Fibroblast of the conjunctiva (primary cell): ENCODE measurements around the gene ADAMTS2.

ENCODE experiments used
- DNase-seq: peaks from one replicate; pipeline ENCODE4 v3.0.0-alpha.2; 2010; ENCODE audit warnings: low read depth

Gene ADAMTS2

DNA sequence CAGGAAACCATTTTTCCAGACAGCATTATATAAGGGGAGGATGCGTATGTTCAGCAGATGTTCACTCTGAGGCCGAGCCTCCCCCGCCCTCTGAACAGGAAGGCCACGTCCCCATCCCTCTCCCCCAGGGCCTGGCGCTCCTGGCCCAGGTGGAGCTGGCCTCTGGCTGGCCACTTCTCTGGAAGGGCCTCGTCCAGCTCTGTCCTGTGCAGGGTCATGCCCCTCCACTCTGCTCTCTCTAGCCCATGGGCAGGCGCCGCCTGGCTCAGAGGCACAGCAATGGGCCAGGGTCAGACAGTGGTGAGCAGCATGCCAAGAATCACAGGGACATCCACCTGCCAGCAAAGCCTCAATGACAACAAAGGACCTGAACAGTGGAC is 34.2 kb downstream of the ADAMTS2 start:
- DNase-seq: no peak

DNA sequence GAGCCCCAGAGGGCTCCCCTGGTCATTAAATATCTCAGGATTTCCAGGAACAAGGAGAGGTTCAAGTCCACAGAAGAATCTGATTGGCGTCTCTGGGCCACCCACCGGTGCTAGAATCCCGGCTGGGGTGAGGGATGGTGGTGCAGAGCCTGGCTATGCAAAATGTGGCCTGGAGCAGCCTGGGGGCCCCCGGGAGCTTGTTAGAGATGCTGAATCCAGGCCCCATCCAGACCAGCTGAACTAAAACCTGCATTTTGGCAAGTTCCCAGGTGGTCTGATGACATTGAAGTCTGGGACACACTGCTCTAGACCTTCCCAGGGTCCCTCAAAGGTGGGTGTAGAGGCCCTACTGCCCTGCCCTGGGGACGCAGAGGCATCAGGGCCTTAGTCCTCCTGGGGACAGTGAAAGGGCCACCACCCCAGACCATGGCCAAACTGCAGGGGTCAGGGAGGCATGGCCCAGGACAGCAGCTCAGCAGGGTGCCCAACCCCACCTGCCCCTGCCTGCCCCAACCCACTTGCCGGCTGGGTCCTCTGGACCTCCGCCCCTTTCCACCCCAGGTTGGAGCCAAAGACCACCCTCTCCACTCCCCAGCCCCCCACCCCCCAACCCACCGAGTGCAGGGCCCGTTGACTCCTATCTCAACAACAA is 34.7 kb downstream of the ADAMTS2 start:
- no peak for DNase-seq

DNA sequence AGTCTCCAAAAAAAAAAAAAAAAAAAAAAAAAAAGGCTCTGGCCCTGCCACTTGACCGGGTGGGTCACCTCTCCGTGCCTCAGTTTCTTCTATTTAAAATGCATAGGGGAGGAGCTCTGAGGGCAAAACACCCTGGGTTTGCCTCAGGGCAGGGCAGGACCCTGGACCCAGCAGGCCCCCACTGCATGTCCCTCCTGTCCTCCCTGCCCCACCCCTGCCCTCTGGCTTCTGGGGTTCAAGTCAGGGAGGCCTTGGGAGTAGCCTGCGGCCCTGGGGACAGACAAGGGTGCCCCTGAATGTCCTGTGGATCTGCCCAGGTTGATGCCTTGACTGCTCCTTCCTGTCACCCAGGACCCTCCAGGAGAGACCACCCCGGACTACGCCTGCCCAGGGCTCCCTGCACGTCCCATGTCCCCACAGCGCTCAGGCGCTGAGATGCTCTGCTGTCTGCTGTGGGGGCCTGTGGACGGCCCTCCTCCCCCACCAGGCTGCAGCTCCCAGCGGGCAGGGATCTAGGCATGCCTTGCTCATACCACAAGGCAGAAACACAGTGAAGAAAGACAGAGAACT is 35.4 kb downstream of the ADAMTS2 start:
- no peak for DNase-seq

DNA sequence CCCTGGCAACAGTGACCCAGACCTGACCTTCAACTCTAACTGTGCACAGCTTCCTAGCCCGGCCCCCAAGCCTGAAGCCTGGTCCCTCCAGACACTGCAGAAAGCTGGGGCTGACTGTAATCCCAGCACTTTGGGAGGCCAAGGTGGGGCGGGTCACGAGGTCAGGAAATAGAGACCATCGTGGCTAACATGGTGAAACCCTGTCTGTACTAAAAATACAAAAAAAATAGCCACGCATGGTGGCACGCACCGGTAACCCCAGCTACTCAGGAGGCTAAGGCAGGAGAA is 35.9 kb downstream of the ADAMTS2 start:
- DNase-seq: no peak

DNA sequence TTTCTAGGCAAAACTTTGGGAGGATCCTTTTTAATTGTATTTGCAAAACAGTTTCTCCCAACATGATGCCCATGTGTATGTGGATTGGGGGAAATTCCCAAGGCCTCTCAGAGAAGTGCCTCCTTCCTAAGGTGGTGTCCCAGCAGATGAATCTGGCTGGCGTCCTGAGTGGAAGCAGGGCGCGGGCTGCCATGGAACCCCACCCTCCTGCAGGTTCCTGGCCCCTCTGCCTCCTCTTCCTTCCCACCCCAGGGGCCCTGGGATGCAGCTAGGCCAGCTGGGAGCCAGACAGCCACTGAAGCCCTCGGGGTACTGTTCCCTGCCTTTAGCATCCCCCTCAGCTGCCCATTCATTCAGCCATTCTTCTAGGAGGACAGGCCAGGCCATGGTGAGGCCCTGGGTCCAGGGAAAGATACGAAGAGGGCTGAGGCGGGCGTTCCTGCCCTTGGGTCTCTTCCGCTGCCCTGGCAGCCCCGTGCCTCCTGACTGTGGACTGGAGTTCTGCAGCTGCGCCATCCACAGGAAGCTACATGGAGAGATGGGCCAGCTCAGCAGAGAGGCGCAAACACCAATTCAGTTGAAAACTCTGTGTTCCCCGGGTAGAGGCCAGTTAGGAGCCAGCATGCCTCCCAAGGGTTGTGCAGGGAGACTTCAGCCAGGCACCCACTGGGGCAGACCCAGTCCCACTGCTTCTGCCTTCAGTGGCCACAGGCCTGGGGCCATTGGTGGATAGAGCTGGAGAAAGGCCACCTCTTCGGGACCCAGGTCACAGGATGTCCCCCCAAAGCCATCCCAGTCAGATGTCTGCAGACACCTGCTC is 36.5 kb downstream of the ADAMTS2 start:
- DNase-seq: no peak

DNA sequence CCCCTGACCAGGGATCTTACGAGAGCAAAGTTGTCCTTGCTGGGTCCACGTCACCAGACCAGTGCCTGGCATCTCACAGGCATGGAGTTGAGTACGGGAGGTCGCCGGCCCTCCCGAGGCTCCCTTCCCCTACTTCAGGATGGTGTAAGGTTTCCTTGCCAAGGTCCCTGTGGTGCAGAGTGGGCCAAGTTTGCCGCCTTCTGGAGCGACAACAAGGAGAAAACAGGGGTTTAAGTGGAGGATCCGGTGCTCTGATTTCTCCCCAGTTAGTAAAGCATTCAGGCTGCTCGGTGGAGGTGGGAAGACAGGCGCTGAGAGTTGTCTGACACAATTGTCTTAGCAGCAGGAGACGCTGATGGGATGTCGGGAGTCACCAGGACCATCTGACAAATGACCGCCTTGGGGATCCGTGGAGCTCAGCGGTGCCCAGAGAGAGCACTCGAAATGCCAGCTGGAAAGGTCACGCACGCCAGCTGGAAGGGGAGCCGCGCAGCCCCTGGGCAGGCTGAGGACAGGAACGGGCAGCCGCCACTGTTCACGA is 37.3 kb downstream of the ADAMTS2 start:
- DNase-seq: no peak

DNA sequence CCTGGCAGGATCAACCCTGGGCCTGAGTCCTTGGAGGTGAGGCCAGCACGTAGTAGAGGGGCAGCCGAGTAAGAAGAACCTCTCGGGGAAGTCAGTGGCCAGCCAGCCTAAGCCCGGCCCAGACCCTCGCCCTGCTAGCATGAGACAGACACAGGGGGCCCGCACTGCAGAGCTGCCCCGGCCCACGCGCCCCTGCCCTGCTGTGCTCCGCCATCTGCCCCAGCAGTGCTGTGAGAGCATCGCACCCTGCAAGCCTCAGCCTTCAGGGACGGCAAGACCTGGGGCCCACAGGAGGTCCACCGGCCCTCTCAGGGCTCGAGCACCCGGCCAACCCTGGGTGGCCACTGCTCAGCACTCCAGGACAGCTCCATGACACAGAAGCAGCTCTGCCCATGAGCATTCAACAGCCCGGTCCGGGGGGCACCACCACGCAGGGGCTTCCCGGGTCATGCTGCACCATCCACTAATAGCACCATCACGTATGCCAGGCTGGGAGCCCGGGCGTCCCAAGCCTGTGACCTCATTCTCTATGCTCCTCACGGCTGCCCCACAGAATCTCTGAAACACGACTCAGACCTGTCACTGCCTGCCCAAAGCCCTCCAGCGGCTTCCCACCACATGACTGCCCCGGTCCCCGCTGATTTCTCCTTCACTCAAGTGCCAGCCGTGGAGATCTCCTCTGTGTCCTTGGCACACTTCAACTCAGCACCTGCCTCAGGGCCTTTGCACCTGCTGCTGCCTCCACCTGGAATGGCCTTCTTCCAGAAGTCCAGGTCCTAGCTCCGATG is 38.1 kb downstream of the ADAMTS2 start:
- no peak for DNase-seq

DNA sequence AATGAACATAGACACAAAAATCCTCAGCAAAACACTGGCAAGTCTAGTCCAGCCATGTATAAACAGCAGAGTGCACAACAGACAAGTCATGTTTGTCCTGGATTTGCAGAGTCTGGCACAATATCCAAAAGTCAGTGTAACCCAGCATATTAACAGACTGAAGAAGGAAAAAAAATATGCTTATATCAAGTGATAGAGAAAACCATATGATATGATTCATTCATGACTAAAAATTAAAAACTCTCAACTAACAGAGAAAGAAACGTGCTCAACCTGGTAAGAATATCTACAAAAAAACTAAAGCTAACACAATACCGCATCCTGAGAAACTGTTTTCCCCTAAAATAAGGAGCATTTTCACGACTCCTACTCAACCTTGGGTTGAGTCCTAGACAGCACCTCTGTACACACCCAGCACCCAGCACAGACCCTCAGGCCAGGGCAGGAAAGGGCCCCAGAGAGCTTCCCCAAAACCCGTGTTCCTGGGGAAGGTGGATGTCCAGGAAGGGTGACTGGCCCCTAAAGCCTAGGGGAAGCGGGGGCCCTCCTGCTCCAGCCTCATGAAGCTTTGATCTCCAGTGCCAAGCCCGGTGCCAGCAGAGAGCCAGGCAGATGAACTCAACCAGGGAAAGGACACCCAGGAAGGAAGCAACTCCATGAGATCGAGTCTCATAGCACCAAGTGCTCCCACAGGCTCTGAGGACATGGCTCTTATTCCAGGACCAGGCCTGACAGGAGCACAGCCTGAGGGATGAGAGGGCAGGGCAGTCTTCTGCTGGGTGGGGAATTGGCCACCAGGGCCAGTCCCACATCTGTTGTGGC is 38.9 kb downstream of the ADAMTS2 start:
- DNase-seq: no peak

- DNase-seq: no peak
Measured at GRCh38 chr5:179304871-179305270, 40.4 kb downstream of the ADAMTS2 start.

DNA sequence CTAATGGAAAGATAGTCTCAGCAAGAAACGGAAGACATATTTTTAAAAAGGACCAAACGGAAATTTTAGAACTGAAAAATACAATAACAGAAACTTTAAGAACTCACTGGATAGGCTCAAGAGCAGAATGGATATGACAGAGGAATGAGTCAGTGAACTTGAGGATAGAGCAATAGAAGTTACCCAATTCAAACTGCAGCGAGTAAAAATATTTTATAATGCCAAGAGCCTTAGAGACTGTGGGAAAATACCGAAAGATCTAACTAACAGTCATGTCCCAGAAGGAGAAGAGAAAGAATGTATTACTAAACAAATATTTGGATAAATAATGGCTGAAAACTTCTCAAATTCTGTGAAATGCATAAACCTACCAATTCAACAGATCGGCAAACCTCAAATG is 40.8 kb downstream of the ADAMTS2 start:
- peak; percentile 81 for DNase-seq

- DNase-seq: no peak
Measured at GRCh38 chr5:179303451-179304200, 41.6 kb downstream of the ADAMTS2 start.

DNA sequence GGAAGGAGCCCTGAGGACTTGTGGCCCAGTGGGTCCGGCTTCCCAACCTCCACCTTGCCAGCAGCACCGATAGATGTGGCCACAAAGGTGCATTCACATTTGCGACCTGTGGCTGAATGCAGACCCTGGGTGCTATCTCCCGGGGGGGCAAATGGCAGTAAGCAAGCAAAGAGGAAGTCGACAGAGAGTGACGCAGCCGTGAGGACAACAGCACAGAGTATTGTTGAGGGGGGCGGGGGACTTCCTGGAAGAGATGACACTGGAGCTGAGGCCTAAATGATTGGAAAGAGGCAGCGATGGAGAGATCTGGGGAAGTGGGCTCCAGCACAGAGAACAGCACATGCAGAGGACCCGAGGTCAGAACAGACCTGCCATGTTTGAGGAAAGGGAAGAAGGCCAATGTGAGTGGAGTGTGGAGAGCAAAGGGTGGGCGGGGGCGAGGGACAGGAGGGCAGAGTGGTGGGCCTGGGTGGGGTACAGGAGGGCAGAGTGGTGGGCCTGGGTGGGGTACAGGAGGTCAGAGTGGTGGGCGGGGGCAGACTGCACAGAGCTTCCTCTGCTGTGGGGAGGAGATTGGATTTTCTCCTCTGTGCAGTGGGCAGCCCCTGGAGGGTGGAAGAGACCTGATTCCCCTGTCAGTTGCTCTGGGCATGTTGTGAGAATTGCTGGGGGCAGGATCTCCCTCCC is 42.6 kb downstream of the ADAMTS2 start:
- no peak for DNase-seq

GRCh38 chr5:179301796-179302195 is 43.5 kb downstream of the ADAMTS2 start:
- DNase-seq: no peak

DNA sequence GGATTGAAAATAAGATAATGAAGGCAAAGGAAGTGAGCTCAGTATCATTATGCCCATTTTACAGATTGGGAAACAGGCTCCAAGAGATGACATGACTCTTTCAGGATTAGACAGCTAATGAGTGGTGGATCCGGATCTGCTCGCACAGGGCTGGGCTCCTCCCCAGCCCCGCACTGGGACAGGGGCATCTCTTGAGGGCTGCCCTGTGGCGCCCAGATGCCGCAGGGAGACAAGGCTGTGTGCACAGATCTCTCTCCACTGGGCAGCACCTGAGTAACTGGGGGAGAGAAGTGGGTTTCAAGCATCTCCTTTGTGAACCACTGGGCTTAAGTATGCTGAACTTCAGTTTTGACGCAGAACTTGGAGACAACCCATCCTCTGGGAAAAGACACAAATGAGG is 43.9 kb downstream of the ADAMTS2 start:
- DNase-seq: no peak

- no peak for DNase-seq
Measured at GRCh38 chr5:179300581-179301180, 44.6 kb downstream of the ADAMTS2 start.

DNA sequence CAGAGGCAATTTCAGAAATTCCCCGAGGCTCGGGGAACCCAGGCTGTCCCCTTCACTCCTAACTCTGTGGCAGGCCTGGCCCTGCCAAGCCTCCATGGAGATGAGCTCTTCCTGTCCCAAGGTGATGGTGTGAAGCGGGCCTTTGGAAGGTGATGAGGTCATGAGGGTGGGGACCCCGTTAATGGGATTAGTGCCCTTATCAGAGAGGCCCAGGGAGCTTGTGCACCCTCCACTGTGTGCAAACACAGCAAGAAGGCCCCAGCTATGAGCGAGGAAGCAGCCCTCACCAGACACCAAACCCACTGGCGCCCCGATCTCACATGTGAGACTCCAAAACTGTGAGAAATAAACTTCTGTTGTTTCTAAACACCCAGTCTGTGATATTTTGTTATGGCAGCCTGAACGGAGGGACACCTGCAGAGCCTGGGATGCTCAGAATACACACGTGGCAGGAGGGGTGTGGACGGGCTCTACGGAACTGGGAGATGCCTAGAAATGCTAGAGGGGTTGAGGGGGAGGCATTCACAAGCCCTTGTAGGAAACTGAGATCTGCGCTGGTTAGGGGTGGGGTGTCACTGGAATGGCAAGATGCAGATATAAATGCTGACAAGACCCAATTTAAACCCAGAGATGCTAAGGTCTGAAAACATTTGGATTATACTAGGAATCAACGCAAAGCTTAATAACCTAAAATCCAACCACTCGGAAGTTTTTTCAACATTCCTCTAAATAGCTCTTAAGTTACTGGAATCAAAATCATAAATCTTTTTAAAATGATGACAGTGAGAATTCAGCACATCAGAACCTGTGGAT is 46.9 kb downstream of the ADAMTS2 start:
- no peak for DNase-seq

GRCh38 chr5:179297486-179298180 is 47.6 kb downstream of the ADAMTS2 start:
- DNase-seq: no peak

GRCh38 chr5:179297026-179297425 is 48.2 kb downstream of the ADAMTS2 start:
- no peak for DNase-seq
